C4-2B (cell line): Measurements from ENCODE around the gene FGFR3.

Experiments used
- ZFX ChIP-seq: fragments of 450-650 bp; IDR thresholded peaks from 2 replicates; pipeline ENCODE4 v1.6.1; 2017
- TF ChIP-seq, protein P1 (sequence below): fragments of 450-650 bp; conservative IDR thresholded peaks from 2 replicates; pipeline ENCODE4 v1.5.1; 2017; ENCODE audit warnings: mild to moderate bottlenecking

DNA sequence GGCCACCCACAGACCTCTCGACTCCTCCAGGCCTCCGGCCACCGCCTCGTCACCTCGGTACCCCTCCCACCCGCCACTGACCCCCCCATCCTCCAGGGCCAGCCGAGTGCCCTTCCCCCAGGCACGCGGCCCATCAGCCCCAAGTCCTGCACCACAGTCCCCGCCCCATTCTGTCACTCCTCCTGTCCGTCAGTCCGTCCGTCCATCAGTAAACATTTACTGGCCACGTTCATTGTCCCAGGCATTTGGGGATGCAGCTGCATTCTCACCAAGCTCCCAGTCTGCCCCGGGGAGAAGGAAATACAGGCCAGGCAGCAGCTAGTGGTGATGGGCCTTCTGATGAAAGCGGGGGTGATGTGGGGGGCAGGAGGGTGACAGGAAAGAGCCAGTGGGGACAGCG lies 35.3 kb upstream of the FGFR3 start:
- TF ChIP-seq, protein P1, sequence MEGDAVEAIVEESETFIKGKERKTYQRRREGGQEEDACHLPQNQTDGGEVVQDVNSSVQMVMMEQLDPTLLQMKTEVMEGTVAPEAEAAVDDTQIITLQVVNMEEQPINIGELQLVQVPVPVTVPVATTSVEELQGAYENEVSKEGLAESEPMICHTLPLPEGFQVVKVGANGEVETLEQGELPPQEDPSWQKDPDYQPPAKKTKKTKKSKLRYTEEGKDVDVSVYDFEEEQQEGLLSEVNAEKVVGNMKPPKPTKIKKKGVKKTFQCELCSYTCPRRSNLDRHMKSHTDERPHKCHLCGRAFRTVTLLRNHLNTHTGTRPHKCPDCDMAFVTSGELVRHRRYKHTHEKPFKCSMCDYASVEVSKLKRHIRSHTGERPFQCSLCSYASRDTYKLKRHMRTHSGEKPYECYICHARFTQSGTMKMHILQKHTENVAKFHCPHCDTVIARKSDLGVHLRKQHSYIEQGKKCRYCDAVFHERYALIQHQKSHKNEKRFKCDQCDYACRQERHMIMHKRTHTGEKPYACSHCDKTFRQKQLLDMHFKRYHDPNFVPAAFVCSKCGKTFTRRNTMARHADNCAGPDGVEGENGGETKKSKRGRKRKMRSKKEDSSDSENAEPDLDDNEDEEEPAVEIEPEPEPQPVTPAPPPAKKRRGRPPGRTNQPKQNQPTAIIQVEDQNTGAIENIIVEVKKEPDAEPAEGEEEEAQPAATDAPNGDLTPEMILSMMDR = no peak
- no peak for TF ChIP-seq ZFX
